HEK293 (cell line): ENCODE data around the gene RAD21L1.
A peak's percentile ranks its signal among the peaks of the same experiment; 100 is the strongest.

ENCODE experiments used
- CTCF ChIA-PET: fragments of 350-600 bp; formaldehyde crosslinking; extraction: SDS; loops from one replicate; lab custom pipeline; 2021; ENCODE audit warnings: antibody characterized with exemption; lab: Yijun Ruan, JAX
- POLR2A ChIA-PET: fragments of 300-600 bp; formaldehyde crosslinking; extraction: SDS; loops from one replicate; lab custom pipeline; 2020; ENCODE audit warnings: antibody characterized with exemption, inconsistent platforms; lab: Yijun Ruan, JAX
- H3K27ac ChIP-seq: fragments of 200-500 bp; sonication (Bioruptor generic); 2 replicates; pipeline ENCODE4 v1.5.1; 2014; ENCODE audit warnings: low read depth, low read length, control low read depth, inconsistent platforms; ENCODE audit errors: extremely low read depth
- H3K36me3 ChIP-seq, 2 experiments: fragments of 200-500 bp in 1 of 2; sonication (Bioruptor generic) in 1 of 2; 1 replicate in 1 of 2; 2 replicates in 1 of 2; pipeline ENCODE4 v1.5.1; 2014 to 2017; ENCODE audit warnings: inconsistent platforms in 2 of 2, low read length in 2 of 2; ENCODE audit not compliant: control insufficient read depth in 2 of 2, insufficient read depth in 1 of 2
- H3K4me1 ChIP-seq: fragments of 200-500 bp; sonication (Bioruptor generic); 2 replicates; pipeline ENCODE4 v1.5.1; 2014; ENCODE audit warnings: mild to moderate bottlenecking, low read length, inconsistent platforms; ENCODE audit not compliant: control insufficient read depth, insufficient read depth
- H3K4me3 ChIP-seq: 2 replicates; pipeline ENCODE4 v1.5.1; 2011; ENCODE audit warnings: low read depth, mild to moderate bottlenecking, control low read depth, low read length, moderate library complexity
- H3K9me3 ChIP-seq: fragments of 200-500 bp; sonication (Bioruptor generic); 2 replicates; pipeline ENCODE4 v1.5.1; 2014; ENCODE audit warnings: low read depth, low read length, inconsistent platforms; ENCODE audit not compliant: control insufficient read depth, insufficient read depth
- KLF9 ChIP-seq: fragments of 450-650 bp; formaldehyde crosslinking; IDR thresholded peaks from 2 replicates; pipeline ENCODE4 v1.5.1; 2016; ENCODE audit warnings: missing biosample characterization, missing genetic modification characterization, low read depth
- PRDM1 ChIP-seq: fragments of 450-650 bp; formaldehyde crosslinking; IDR thresholded peaks from 2 replicates; pipeline ENCODE4; 2016; ENCODE audit warnings: missing biosample characterization, missing genetic modification characterization
- SCRT2 ChIP-seq: fragments of 450-650 bp; formaldehyde crosslinking; IDR thresholded peaks from 2 replicates; pipeline ENCODE4 v1.5.1; 2016; ENCODE audit warnings: missing biosample characterization, missing genetic modification characterization
- ZNF132 ChIP-seq: fragments of 450-650 bp; formaldehyde crosslinking; IDR thresholded peaks from 2 replicates; pipeline ENCODE4 v1.5.1; 2017; ENCODE audit warnings: missing biosample characterization, missing genetic modification characterization, borderline replicate concordance
- ZNF140 ChIP-seq: fragments of 450-650 bp; formaldehyde crosslinking; IDR thresholded peaks from 2 replicates; pipeline ENCODE4 v1.5.1; 2016; ENCODE audit warnings: missing biosample characterization, missing genetic modification characterization
- ZNF175 ChIP-seq: fragments of 450-650 bp; formaldehyde crosslinking; IDR thresholded peaks from 2 replicates; pipeline ENCODE4 v1.5.1; 2016; ENCODE audit warnings: missing biosample characterization, missing genetic modification characterization
- ZNF23 ChIP-seq: fragments of 450-650 bp; formaldehyde crosslinking; IDR thresholded peaks from 2 replicates; pipeline ENCODE4 v1.5.1; 2016; ENCODE audit warnings: missing biosample characterization, missing genetic modification characterization, borderline replicate concordance
- ZNF248 ChIP-seq: fragments of 450-650 bp; formaldehyde crosslinking; IDR thresholded peaks from 2 replicates; pipeline ENCODE4 v1.5.1; 2017; ENCODE audit warnings: missing biosample characterization, missing genetic modification characterization
- ZNF302 ChIP-seq: fragments of 450-650 bp; formaldehyde crosslinking; IDR thresholded peaks from 2 replicates; pipeline ENCODE4 v1.5.1; 2016; ENCODE audit warnings: missing biosample characterization, missing genetic modification characterization, low read depth
- ZNF416 ChIP-seq: fragments of 450-650 bp; formaldehyde crosslinking; IDR thresholded peaks from 2 replicates; pipeline ENCODE4 v1.5.1; 2016; ENCODE audit warnings: missing biosample characterization, missing genetic modification characterization
- ZNF433 ChIP-seq: fragments of 450-650 bp; formaldehyde crosslinking; IDR thresholded peaks from 2 replicates; pipeline ENCODE4 v1.5.1; 2016; ENCODE audit warnings: missing biosample characterization, missing genetic modification characterization, low read depth
- ZNF76 ChIP-seq: fragments of 450-650 bp; formaldehyde crosslinking; IDR thresholded peaks from 2 replicates; pipeline ENCODE4; 2016; ENCODE audit warnings: low read depth, missing biosample characterization, missing genetic modification characterization, borderline replicate concordance
- ZSCAN23 ChIP-seq: fragments of 450-650 bp; formaldehyde crosslinking; IDR thresholded peaks from 2 replicates; pipeline ENCODE4 v1.5.1; 2016; ENCODE audit warnings: missing biosample characterization, missing genetic modification characterization
- TF ChIP-seq, protein P1 (sequence below): fragments of 450-650 bp; formaldehyde crosslinking; IDR thresholded peaks from 2 replicates; pipeline ENCODE4 v1.5.1; 2017; ENCODE audit warnings: missing biosample characterization, mild to moderate bottlenecking, missing genetic modification characterization, moderate library complexity

Gene RAD21L1

DNA sequence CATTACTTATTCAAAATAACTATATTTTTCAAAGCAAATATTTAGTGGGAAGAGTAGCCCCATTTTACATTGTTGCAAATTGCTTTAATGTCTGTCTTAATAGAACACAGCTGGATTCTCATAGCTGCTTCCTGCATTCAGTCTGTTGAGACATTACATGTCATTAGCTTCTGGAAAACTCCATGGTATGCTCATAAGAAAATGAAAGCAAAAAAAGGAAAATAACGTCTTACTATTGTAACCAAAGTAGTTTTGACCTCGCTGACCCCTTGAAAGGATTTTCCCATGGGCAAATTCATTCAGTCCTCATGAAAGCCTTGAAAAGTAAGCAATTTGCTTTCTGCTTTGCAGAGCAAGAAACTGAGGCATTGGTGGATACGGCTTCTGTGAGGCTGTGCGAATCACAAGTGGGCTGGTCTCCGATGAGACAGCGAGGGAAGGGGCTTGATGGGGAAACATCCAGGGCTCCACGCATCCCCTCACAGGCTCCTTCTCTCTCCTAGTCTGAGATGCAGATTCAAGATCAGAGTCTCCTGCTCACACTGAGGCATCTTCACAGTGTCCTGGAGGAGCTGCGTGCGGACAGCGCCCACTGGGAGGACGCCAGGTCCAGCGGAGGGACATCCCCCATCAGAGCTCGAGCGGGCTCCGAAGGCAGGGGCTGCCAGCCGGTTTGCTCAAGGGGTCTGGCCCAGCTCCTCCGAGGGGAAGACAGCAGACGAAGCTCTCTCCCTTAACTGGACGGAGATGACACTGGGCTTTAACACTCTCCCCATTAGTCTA, 19.3 kb upstream of the RAD21L1 start:
- H3K9me3 ChIP-seq, result no peaks in the 10 kb centered on the region
- CTCF ChIA-PET, result interaction anchor here (0.6 kb wide), 1 partner anchor 216 kb away, joined by 4 read pairs; no protein-coding TSS in a partner anchor
- no peak for TF ChIP-seq ZNF248
- no peak for TF ChIP-seq ZNF302 (tag by site-specific recombination)
- TF ChIP-seq KLF9 (tag by site-specific recombination), result no peak
- TF ChIP-seq ZNF76 (tag by site-specific recombination), result no peak
- no peak for TF ChIP-seq ZNF23 (tag by site-specific recombination)
- no peak for TF ChIP-seq ZNF433
- TF ChIP-seq, all 188 proteins: peak for 0
- Histone ChIP-seq H3K27ac (no peak overlapping the region), H3K36me3 (no peaks in the 10 kb centered on the region), H3K4me3 (no peak overlapping the region), H3K4me1 (no peaks in the 10 kb centered on the region)
- POLR2A ChIA-PET, result no interaction called here

GRCh38 chr20:1207293-1207878, 18.5 kb upstream of the RAD21L1 start:
- H3K4me1 ChIP-seq, result no peaks in the 10 kb centered on the region
- ChIA-PET POLR2A (no interaction called here), CTCF (interaction anchor here (0.6 kb wide), 1 partner anchor 392 kb away, joined by 3 read pairs; no protein-coding TSS in a partner anchor)
- TF ChIP-seq ZNF132 (tag by site-specific recombination) (no peak), ZNF140 (tag by site-specific recombination) (no peak), ZNF175 (tag by site-specific recombination) (no peak), SCRT2 (no peak), ZNF76 (tag by site-specific recombination) (no peak)
- TF ChIP-seq, all 188 proteins: peak for 0
- Histone ChIP-seq H3K9me3 (no peaks in the 10 kb centered on the region), H3K36me3 (no peaks in the 10 kb centered on the region), H3K27ac (no peak overlapping the region), H3K4me3 (no peak overlapping the region)

- no peaks in the 10 kb centered on the region for H3K36me3 ChIP-seq
- ChIA-PET CTCF (interaction anchor here (0.5 to 4.3 kb wide), 11 partner anchors 18 to 815 kb away, joined by 3 to 18 read pairs (median 3); partner anchors contain the start of gene NSFL1C), POLR2A (no interaction called here)
- H3K9me3 ChIP-seq, result no peaks in the 10 kb centered on the region
- H3K27ac ChIP-seq, result no peak overlapping the region
- no peak for TF ChIP-seq ZNF416
- TF ChIP-seq PRDM1 (tag by site-specific recombination), result no peak
- TF ChIP-seq ZSCAN23 (tag by site-specific recombination), result no peak
- TF ChIP-seq, protein P1, sequence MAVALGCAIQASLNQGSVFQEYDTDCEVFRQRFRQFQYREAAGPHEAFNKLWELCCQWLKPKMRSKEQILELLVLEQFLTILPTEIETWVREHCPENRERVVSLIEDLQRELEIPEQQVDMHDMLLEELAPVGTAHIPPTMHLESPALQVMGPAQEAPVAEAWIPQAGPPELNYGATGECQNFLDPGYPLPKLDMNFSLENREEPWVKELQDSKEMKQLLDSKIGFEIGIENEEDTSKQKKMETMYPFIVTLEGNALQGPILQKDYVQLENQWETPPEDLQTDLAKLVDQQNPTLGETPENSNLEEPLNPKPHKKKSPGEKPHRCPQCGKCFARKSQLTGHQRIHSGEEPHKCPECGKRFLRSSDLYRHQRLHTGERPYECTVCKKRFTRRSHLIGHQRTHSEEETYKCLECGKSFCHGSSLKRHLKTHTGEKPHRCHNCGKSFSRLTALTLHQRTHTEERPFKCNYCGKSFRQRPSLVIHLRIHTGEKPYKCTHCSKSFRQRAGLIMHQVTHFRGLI (tag by site-specific recombination), result peak; percentile 93
- TF ChIP-seq, all 188 proteins: peak for 1
- H3K4me3 ChIP-seq, result no peak overlapping the region
- H3K4me1 ChIP-seq, result no peaks in the 10 kb centered on the region
Measured at GRCh38 chr20:1209447-1210387, 16.1 kb upstream of the RAD21L1 start.
